GM18870 (cell line): ENCODE measurements around the gene GDI1.
A peak's percentile ranks its signal among the peaks of the same experiment; 100 is the strongest.
"Not testable (repeated sequence)": the region's sequence is repeated elsewhere in the genome, so short reads cannot be mapped to it uniquely, and the experiment has no call there.

Source experiments
- ATAC-seq: cut with Tn5 transposase; IDR thresholded peaks from one replicate; pipeline ENCODE4 v1.9.1; 2021; ENCODE audit warnings: moderate library complexity; ENCODE audit not compliant: unreplicated experiment

Gene GDI1

DNA sequence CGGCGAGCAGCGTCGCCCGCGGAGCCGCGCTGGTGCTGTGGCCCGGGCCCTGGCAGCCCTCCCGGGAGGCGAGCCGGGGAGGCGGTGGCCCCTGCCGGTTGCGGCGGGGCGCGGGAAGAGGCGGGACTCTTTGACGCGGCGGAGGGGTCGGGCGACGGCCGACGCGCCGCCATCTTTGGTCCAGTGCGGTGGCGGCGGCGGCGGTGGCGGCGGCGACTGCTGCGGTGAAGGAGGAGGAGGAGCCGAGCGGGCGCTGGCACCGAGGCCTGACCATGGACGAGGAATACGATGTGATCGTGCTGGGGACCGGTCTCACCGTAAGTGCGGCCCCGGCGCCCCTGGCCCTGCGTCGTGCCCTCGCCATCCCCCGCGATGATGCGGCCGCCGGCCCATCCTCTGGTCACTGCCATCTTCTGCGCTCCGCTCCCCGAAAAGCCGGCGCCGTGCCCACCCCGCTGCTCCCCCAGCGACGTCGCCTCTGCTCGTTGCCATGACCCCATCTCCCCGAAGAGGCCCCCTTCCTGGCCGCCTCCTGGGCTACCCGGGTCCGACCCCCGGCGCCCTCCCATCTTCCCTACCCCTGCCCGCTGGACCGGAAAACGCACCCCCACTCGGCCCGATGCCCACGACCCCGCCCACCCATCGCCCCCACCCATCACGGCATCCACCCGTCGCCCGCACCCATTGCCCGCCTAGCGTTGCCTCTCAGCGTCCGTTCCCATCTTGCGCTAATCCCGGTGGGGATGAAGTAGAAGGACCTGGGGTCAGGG is at the start of gene GDI1:
TSS of gene GDI1 (plus strand) at position 172 of the 770 bp plus-strand sequence. CDS start at position 273, 101 bp downstream.
- no peak for ATAC-seq

DNA sequence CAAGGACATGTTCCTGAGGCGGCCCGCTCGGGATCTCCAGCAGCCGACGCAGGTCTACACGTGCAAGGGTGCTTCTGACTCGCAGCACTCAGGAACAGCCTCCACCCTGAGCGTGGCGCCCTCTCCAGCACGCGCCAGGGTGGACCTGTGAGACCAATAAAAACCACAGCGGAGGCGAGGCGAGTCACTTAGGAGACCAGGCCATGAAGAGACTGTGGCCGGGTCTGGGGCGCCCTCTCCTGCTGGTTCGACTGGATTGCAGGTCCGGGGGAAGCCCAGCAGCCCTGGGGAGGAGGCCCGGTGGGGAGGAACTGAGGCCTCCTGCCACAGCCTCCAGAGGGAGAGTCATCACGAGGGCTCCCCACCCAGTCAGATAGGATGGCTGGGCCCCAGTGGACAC is 48.9 kb upstream of the GDI1 start:
- ATAC-seq: peak; percentile 15

DNA sequence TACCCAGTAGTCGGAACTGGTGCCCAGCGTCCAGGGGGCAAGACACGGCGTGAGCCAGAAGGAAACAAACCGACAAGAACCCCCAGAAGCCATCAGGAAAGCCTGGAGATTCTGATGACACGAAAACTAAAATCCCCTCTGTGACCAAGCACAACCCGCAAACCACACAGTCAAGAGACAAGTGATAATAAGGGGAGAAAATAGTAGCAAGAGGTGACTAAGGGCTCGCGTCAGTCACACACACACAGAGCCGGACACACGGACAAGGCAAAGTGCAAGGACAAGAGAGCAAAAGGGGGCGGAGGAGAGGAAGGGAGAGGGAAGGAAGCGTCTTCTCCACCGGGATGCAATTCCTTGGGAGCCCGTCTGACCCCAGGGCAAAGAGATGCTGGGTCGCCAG is 48.3 kb upstream of the GDI1 start:
- peak; percentile 44 for ATAC-seq

DNA sequence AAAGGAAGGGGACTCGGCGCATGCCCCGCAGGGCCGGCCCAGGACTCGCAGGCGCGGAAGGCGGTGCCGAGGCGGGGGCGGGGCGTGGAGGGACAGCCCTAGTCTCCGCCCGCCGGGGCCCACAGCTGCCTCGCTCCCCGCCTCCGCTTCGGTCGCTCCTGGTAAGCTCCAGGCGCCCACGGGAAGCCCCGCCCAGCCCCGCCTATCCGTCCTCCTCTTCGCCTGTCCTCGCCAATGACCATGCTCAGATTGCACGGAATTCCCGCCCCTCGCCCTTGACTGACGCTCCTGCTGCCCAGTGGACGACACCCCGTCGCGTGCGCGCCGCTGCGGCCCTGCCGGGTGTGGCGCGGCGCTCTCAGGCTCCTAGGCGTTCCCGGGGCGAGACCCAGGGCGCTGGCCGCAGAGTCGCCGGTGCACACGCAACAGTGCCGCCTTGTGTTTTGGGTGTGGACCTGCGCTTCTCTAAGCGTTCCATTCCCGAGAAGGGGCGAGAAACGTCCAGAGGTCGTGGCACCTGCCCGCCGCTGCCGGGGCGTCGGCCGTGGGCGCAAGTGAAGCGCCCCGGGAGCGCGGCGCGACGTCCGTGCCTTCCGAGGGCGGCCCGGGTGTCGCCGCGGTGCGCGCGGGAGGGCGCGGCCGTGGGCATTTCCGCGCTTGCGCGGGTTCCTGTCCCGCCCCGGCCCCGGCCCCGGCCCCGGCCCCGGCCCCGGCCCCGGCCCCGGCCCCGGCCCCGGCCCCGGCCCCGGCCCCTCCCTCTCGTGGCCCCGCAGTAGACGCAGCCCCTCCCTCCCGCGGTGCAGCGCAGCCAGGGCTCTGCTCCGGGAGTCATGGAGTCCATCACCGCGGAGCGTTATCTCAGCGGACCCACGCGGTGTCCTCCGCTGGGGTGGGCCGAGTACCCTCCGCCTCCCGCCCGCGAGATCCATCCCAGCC is 46.9 kb upstream of the GDI1 start:
- ATAC-seq: peak; percentile 45

DNA sequence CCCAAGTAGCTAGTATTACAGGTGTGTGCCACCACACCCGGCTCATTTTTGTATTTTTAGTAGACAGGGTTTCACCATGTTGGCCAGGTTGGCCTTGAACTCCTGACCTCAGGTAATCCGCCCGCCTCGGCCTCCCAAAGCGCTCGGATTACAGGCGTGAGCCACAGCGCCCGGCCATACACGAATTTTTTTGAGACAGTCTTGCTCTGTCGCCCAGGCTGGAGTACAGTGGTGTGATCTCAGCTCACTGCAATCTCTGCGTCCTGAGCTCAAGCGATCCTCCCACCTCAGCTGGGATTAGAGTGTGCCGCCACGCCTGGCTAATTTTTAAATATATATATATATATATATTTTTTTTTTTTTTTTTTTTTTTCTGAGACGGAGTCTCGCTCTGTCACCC is 40.6 kb upstream of the GDI1 start:
- not testable (repeated sequence) for ATAC-seq

DNA sequence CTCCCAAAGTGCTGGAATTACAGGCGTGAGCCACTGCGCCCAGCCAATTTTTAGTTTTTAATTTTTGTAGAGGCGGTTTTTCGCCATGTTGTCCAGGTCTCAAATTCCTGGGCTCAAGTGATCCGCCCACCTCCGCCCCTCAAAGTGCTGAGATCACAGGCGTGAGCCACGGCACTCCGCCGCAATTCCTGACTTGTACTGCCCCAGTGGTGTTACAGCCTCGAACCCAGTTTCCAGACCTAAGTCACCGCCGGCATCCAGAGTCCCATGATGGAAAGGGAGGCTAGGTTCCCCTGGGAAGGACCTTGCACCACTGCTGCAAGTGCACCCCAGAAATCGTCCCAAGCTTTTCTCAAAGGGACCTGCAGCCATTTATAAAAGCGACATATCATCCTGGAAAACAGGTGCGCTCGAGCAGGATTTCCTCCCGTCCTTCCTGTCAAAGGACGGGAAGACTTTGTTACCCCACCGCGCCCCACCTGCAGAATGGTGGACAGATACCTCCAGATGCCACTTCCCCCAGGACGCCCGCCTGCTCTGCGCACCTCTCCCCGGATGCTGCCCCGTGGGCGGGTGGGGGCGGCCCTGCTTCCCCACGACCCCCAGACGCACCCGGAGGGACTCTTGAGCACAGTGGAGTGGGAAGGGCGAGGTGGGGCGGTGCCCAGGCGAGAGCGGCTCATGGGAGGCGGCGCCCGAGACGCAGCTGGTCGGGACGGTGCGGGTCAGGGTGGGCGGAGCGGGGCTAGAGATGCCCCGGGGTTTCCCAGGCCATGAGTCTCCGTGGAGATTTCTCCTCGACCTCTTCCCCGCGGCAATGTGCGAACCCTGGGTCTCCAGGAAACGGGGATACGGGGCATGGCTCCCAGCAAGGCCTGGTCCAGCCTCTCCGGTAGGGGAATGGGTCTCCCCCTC is 39.7 kb upstream of the GDI1 start:
- peak; percentile 26 for ATAC-seq

DNA sequence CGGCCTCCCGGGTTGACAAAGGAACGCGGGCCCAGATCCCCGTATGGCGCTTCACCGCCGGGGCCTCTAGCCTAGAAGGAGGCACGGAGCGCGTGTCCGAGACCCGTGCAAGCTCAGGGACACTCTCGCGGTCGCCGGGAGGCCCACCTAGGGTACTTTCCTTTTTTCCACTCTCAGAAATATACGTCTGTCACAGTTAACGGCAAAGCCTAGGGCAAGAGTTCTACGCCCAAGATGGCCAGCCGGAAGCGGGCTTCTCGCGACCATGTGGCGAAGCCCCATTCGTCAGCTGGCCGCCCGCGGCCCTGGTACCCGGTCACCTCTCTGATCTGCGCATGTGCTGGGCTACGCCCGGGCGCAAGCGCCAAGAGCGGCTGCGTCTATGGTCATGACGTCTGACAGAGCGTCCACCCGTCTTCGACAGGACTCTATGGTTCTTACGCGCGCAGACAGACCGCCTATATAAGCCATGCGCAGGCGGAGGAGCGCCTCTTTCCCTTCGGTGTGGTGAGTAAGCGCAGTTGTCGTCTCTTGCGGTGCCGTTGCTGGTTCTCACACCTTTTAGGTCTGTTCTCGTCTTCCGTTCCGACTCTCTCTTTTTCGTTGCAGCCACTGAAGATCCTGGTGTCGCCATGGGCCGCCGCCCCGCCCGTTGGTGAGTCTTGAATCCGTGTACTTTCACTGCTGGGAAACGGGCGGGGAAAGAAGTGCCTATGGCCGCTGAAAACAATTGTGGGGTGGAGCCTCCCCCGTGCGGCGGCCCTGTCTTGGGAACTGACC is 38.9 kb upstream of the GDI1 start, which contains the start of gene RPL10:
TSS of gene RPL10 (plus strand) at position 490 of the 780 bp plus-strand sequence. CDS start at position 633, 143 bp downstream.
- ATAC-seq: peak; percentile 73

DNA sequence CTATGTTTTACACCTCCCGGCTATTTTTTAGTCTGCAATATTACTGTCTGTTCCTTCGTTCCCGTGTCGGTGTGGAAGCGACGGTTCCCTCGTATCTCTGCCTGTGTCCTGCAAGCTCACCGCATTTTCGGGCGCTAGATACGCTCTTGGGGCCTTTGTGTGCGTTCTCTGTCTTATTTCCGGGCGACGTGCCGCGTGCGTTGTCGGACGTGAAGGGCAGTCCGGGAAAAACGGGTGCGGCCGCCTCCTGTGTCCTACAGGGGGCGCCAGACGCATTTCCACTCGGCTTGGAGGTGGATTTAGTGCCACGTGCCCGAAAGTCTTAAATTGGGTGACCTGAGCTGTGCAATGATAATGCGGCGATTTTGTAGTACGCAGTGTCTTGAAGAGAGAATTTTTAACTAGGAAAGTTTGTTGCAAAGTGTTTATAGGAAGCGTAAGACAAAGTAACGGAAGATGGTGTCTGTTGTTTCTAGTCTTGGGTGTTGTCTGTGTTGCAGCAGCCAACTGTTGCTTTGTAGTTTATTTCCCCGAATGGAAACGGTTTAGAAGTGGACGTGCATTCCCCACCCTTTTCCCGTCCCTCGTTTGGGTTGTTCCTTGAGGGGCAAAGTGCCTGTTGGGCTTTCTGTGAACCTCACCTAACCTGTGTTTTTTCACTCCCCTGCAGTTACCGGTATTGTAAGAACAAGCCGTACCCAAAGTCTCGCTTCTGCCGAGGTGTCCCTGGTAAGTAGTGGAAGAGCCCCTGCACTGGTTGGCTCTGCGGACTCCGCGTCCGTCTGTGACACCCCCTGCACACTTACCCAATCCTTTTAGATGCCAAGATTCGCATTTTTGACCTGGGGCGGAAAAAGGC is 38.1 kb upstream of the GDI1 start:
- ATAC-seq: peak; percentile 2

DNA sequence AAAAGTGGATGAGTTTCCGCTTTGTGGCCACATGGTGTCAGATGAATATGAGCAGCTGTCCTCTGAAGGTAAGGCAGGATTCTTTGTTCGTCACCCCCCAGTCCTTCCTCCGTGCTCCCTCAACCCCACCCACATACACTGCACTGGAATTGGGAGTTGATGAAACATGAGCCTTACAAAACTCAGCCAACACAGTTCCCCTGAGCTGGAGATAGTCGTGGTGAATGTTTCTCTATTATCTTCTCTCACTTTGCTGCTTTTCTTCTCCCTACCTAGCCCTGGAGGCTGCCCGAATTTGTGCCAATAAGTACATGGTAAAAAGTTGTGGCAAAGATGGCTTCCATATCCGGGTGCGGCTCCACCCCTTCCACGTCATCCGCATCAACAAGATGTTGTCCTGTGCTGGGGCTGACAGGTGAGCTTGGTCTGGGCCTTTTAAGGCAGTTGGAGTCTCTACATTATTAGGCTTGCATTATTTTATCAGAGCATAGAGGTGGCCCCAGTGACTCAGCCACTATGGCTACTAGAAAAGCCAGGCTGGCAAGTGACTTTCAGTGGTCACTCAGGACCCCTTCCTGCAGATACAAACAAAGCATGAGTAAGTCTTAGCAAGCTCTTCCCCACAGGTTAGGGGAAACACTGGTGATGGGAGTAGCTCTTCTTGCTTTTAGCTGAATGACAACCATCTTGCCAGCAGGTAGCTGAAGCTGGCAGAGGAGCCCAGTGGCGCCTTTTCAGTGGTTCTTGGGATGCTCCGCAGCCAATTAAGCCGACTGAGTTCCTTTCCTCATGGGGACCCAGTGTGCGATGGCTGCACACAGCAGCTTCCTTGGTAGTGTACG is 37.2 kb upstream of the GDI1 start:
- ATAC-seq: no peak

DNA sequence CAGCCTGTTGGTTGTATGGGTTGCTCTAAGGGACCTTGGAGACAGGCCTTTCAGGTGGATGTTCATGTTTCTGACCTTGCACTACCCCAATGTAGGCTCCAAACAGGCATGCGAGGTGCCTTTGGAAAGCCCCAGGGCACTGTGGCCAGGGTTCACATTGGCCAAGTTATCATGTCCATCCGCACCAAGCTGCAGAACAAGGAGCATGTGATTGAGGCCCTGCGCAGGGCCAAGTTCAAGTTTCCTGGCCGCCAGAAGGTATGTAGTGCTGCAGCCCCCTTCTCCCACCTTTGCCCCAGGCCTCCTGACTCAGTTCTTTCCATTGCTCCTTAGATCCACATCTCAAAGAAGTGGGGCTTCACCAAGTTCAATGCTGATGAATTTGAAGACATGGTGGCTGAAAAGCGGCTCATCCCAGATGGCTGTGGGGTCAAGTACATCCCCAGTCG is 36.6 kb upstream of the GDI1 start:
- ATAC-seq: not testable (repeated sequence)

DNA sequence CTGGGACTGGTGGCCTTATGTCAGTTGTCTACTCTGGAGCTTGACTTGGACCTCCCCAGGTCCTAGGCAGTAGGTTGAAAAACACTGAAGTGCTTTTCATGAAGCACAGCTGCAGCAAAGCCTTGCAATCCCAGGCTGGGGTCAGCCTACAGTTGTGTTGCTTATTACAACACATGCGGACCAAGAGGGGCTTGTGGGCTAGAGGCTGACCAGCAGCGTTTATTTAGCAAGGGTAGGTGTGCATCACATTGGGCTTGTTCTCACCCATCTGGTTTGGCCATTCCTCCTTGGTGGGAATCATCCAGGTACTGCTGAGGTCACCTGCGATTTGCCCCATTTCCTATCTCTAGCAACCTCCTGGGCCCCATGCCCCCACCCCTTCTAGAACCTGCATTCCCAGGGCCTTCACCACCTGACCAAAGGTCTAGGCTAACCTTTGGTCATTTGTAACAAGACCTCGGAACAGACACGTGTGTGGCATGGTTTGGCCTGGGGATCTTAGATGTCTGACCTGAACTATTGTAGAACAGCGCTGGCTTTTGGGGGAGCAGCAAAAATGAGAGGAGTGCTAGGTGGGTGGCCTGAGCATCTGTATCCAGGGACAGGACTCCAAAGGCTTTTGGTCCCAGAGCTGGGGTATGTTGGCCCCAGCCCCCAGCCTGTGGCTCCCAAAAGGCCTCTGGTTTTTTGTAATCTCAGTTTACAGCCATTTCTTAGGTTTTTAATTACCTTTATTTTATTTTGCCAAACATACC is 35.7 kb upstream of the GDI1 start:
- no peak for ATAC-seq

DNA sequence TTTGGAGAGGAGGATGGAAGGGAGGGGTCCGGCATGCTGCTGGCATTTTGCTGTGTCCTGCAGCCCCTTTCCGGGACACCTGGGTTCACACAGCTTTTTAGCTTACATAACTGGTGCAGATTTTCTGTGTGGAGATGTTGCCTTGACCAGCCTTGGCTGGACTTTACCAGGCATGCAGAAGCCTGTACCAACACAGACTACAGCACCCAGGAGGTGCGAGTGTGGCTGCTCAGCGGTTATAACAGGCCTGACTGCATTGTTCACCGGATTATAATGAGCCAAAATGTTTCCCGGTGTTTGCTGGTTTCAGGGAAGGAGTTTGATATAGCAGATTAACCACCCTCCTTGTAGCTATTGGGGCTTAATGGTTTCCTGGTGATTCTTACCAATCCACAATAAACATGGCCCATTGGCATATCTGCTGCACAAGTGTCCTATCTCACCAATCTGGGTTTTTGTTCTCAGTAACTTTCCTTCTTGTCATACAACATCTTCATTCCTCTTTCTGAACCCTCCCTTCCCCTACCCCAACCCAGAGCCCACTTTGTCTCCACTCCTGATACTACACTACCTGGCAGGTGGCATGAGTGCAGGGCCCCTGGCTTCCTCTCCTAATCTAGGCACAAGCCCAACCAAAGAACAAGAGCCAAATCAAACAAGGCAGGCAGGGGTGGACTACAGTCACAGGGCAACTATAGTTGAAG is 34.9 kb upstream of the GDI1 start:
- ATAC-seq: no peak

DNA sequence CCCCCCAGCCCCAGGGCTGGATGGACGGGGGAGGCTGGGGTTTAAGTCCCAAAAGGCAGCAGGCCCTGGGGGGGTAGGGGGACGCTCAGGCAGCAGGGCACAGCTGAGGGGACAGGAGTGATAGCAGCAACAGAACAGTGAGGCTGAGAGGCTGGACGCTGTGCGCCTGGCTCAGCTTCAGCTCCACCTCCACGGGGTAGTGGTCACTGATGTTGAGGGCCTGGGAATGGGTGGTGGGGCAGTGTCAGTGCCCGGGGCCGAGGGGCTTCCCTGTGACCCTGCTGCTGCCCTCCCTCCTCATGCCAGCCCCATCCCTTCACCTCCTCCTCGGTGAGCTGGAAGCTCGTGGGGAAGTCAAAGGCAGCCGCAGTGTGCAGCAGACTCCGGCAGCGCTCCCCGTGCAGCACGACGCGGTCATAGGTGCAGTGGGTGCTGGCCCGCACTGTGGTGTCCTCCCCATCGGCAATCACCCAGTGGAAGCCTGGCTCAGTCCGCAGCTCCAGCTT is 34.3 kb upstream of the GDI1 start:
- no peak for ATAC-seq

DNA sequence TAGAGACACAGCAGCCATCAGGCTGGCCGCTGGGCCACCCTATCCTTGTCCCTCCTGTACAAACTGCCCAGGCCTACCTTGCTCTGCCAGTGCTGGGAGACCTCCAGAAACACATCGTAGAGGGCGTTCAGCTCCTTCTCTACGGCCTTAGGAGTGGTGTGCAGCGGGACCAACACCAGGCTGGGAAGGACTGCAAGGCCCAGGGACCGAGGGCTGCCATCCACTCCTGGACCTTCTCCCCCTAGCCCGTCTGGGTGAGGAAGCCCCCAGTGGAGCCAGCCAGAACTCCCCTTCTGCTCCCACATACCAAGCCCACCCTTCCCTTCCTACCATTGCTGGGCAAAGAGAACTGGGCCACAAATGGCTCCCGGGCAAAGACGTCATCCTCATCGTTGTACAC is 33.8 kb upstream of the GDI1 start:
- ATAC-seq: no peak

DNA sequence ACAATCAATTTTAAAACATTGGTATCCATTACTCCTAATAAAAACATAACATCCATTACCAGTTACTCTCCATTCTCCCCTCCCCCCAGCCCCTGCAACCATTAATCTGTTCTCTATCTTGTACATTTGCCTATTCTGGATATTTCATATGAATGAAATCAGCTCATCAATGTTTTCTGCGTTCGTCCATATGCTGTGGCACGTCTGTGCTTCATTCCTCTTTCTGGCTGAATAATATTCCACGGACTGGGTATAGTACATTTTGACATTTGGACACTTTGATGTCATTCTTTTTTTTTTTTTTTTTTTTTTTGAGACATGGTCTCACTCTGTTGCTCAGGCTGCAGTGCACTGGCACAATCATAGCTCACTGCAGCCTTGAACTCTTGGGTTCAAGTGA is 33.1 kb upstream of the GDI1 start:
- ATAC-seq: no peak

DNA sequence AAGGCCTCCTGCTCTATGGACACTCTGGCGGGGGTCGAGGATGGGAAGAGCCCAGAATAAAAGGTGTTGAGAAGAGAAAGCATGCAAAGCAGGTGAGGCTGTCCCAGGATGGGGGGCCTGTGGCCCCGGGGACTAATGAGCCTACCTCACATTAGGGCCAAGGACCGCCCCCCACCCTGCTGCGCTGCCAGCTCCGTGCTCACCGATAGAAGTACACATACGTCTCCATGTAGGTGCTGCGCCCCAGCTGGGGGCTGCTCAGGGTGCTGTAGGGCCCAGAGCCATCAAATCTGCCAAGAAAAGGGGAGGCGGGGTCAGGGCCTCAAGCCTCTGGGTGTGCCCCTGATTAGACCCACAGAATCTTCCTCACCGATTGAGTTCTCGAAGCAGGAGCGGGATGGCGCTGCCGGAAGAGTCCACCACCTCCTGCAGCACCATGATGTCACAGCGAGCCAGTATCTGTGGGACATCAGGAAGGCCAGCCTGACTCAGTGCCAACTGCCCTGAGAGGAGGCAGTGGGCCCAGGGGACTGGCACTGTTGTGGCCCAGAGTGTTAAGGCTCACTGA is 32.2 kb upstream of the GDI1 start:
- no peak for ATAC-seq
